ENCODE results near the gene INTS11. TPM values are rescaled to one million over a fixed set of nuclear protein-coding genes. Genes with fewer than 3 reads are reported as not detected.
"Not testable (repeated sequence)": the region's sequence is repeated elsewhere in the genome, so short reads cannot be mapped to it uniquely, and the experiment has no call there.

The INTS11 gene
- total RNA-seq, 1 donor from 2014 or later = 106 TPM

GRCh38 chr1:1318131-1318652 lies 6.3 kb downstream of the INTS11 start:
- H3K4me3 Mint-ChIP-seq (ENCODE audit: unreplicated experiment) = no peak overlapping the region
- no peak for TF ChIP-seq CTCF (IDR thresholded peaks at IDR 0.05)
- no peaks in the 10 kb centered on the region for H3K27me3 Mint-ChIP-seq (ENCODE audit: unreplicated experiment)
- H3K4me1 Mint-ChIP-seq (ENCODE audit: unreplicated experiment) = peaks cover 21% of the 10 kb centered on the region
- H3K9me3 Mint-ChIP-seq (ENCODE audit: unreplicated experiment) = no peaks in the 10 kb centered on the region
- H3K27ac Mint-ChIP-seq (ENCODE audit: unreplicated experiment) = peak overlapping the region; percentile 68
- peaks cover 15% of the 10 kb centered on the region for H3K36me3 Mint-ChIP-seq (ENCODE audit: unreplicated experiment)
- DNase-seq (ENCODE audit: extremely low spot score, unreplicated experiment) = no peak

- Mint-ChIP-seq H3K9me3 (ENCODE audit: unreplicated experiment) (no peaks in the 10 kb centered on the region), H3K36me3 (ENCODE audit: unreplicated experiment) (peaks cover 15% of the 10 kb centered on the region), H3K27me3 (ENCODE audit: unreplicated experiment) (no peaks in the 10 kb centered on the region), H3K27ac (ENCODE audit: unreplicated experiment) (peak overlapping the region; percentile 21), H3K4me3 (ENCODE audit: unreplicated experiment) (no peak overlapping the region), H3K4me1 (ENCODE audit: unreplicated experiment) (peaks cover 17% of the 10 kb centered on the region)
- TF ChIP-seq CTCF (IDR thresholded peaks at IDR 0.05) = no peak
- no peak for DNase-seq (ENCODE audit: extremely low spot score, unreplicated experiment)
Measured at GRCh38 chr1:1317420-1317819, 7.0 kb downstream of the INTS11 start.

- not testable (repeated sequence) for H3K4me3 Mint-ChIP-seq (ENCODE audit: unreplicated experiment); H3K9me3 Mint-ChIP-seq (ENCODE audit: unreplicated experiment); H3K27me3 Mint-ChIP-seq (ENCODE audit: unreplicated experiment); DNase-seq (ENCODE audit: extremely low spot score, unreplicated experiment)
- peaks cover 15% of the 10 kb centered on the region for H3K36me3 Mint-ChIP-seq (ENCODE audit: unreplicated experiment)
- peak overlapping the region; percentile 18 for H3K27ac Mint-ChIP-seq (ENCODE audit: unreplicated experiment)
- peaks cover 14% of the 10 kb centered on the region for H3K4me1 Mint-ChIP-seq (ENCODE audit: unreplicated experiment)
Measured at GRCh38 chr1:1316199-1316598, 8.3 kb downstream of the INTS11 start.

GRCh38 chr1:1315435-1315954 lies 9.0 kb downstream of the INTS11 start:
- Mint-ChIP-seq H3K27me3 (ENCODE audit: unreplicated experiment) (no peaks in the 10 kb centered on the region), H3K4me3 (ENCODE audit: unreplicated experiment) (no peak overlapping the region), H3K9me3 (ENCODE audit: unreplicated experiment) (no peaks in the 10 kb centered on the region), H3K4me1 (ENCODE audit: unreplicated experiment) (peaks cover 14% of the 10 kb centered on the region), H3K27ac (ENCODE audit: unreplicated experiment) (no peak overlapping the region), H3K36me3 (ENCODE audit: unreplicated experiment) (peaks cover 17% of the 10 kb centered on the region)
- no peak for DNase-seq (ENCODE audit: extremely low spot score, unreplicated experiment)
- no peak for TF ChIP-seq CTCF (IDR thresholded peaks at IDR 0.05)

GRCh38 chr1:1314678-1315335 lies 9.7 kb downstream of the INTS11 start:
- H3K36me3 Mint-ChIP-seq (ENCODE audit: unreplicated experiment) = peaks cover 13% of the 10 kb centered on the region
- H3K27me3 Mint-ChIP-seq (ENCODE audit: unreplicated experiment) = no peaks in the 10 kb centered on the region
- no peaks in the 10 kb centered on the region for H3K9me3 Mint-ChIP-seq (ENCODE audit: unreplicated experiment)
- no peak overlapping the region for H3K27ac Mint-ChIP-seq (ENCODE audit: unreplicated experiment)
- peaks cover 14% of the 10 kb centered on the region for H3K4me1 Mint-ChIP-seq (ENCODE audit: unreplicated experiment)
- H3K4me3 Mint-ChIP-seq (ENCODE audit: unreplicated experiment) = no peak overlapping the region
- TF ChIP-seq CTCF (IDR thresholded peaks at IDR 0.05) = no peak
- no peak for DNase-seq (ENCODE audit: extremely low spot score, unreplicated experiment)
